ENCODE data around the gene TPRG1L. TPM values are rescaled to one million over a fixed set of nuclear protein-coding genes. Genes with fewer than 3 reads are reported as not detected.

TPRG1L gene
- total and polyA plus RNA-seq, 10 of the 15 experiments (the other 5 are each of a cell fraction or from before 2014, with no cell fraction given): 1.5 to 16.5 (median 8.0) TPM

DNA sequence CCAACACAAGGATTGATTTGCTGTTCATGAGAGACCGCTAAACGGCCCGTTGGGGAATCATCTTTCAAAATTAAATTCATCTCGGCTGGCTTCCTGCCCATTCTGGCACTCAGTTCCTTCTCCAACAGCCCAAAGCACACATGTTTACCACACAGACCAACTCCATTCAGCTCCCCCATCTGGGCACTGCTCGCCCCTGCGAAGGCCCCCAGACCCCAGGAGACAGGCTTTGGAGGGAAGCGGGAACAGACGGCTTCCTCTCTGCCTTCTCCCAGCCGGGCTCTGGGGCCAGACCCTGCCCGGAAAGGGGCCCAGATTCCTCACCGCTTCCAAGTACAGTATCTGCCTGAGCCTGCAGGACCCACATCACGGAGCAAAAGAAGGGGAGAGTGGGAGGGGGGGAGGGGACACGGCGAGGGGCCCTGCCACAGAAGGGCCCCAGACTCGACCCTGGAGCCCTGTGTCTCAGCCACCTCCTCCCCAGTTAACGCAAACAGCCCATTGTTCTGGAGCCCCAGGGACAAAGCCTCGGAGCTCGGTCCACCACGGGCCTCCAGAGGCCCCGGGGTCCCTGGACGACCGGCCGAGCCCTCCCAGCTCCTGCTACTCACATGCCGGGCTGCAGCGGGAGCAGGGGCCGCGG lies 14.2 kb upstream of the TPRG1L start (continued):
- TF ChIP-seq LARP7 (IDR thresholded peaks at IDR 0.05): no peak
- TF ChIP-seq MTA3 (IDR thresholded peaks at IDR 0.05; ENCODE audit: borderline replicate concordance, low read length): no peak

DNA sequence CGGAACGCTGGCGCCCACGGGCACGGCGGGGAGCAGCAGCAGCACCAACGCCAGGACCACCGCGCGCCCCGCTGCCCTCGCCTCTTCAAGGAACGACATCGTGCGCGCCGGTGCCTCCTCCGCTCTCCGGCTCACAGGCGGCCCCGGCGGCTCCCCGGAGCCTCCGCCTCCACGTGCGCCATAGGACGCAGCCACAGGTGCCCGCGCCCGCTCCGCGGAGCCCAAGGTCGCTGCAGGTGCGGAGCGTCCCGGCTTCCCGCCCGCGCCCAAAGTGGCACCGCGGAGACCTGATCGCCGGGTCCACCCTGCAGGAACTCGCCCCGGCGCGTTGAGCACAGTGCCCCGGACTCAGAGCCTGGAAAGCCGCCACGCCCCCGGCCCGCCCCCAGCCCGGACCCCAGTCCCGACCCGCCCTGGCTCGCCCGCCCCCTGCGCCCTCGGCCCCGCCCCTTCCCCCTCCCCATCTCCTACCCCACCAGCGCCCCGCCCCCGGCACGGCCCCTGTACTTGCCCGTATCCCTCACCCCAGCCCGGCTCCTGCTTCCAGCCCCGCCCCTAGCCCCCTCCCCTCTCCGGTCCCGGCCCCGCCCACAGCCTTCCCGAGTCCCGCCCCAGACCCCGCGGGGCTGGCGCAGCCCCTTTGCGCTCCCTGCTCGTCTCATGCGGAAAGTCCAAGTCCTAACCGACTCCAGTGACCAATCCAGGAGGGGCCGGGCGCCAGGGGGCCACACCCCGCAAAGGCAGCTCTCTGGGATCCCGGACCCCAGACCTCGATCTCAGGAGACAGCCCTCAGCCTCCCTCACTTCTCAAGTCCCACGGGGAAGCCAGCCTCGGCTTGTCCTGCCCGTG lies 13.4 kb upstream of the TPRG1L start, which contains the start of gene MEGF6:
Gene MEGF6, minus strand, starts transcription at position 339 of the 850 bp plus-strand sequence. Its CDS starts 240 bp downstream, at position 99.
- H3K4me2 ChIP-seq (ENCODE audit: control insufficient read depth, insufficient read depth): 0 out of 2 replicates have a peak within 1 kb of the TSS, but pooled peaks have one; percentile 25
- WGBS (ENCODE audit: insufficient coverage, insufficient replicate concordance, low lambda C conversion rate, missing lambda C conversion rate): 8% methylated on average over 41 of the region's 87 CpGs
- RAD21 ChIA-PET (ENCODE audit: unreplicated experiment): no interaction called here
- intact Hi-C loops (cut with micrococcal nuclease; ENCODE audit: unreplicated experiment) (no loop called here), in situ Hi-C loops (cut with MboI) (no loop called here)
- H2AFZ ChIP-seq (ENCODE audit: control insufficient read depth, low read depth, low read length): no peak within 1 kb of the TSS
- BruUV-seq (replicated peaks): no TSS peak
- peak; percentile 61 for ATAC-seq
- H3K27ac ChIP-seq (ENCODE audit: control insufficient read depth, insufficient read depth): no peak within 1 kb of the TSS
- no peaks in the 10 kb centered on the region for H4K20me1 ChIP-seq (ENCODE audit: control insufficient read depth, insufficient read depth)
- POLR2A ChIA-PET: no interaction called here
- no peaks in the 10 kb centered on the region for H3K9me3 ChIP-seq (replicated peaks; ENCODE audit: control insufficient read depth, insufficient read depth, low read length)
- H3K4me3 ChIP-seq: no peak within 1 kb of the TSS
- FAIRE-seq: no peak
- SMC1A ChIA-PET (ENCODE audit: uncharacterized antibody, unreplicated experiment): no interaction called here
- no peaks in the 10 kb centered on the region for H3K36me3 ChIP-seq (ENCODE audit: control insufficient read depth in 2 of 2, insufficient read depth in 2 of 2, low read length in 1 of 2)
- DNase-seq (ENCODE audit: low read depth, low spot score): no peak
- H3K4me1 ChIP-seq (ENCODE audit: control insufficient read depth, insufficient read depth, low read length): no peaks in the 10 kb centered on the region
- H3K9ac ChIP-seq (ENCODE audit: control insufficient read depth, insufficient read depth, low read length): no peak within 1 kb of the TSS
- H3K27me3 ChIP-seq (replicated peaks in 1 of 2; ENCODE audit: control insufficient read depth in 2 of 2, insufficient read depth in 2 of 2, low read length in 1 of 2): peaks cover 2 to 8% of the 10 kb centered on the region in 2 experiments; a peak in 3 of 4 replicates
- CTCF ChIA-PET: no interaction called here
- TF ChIP-seq BHLHE40 (IDR thresholded peaks at IDR 0.05; ENCODE audit: borderline replicate concordance in 1 of 2, low read depth in 2 of 2, low read length in 1 of 2) (peak in 1 of 2 experiments; percentile 34; a peak in 2 of 4 replicates), CBFB (IDR thresholded peaks at IDR 0.05; ENCODE audit: low read depth) (no peak), TARDBP (IDR thresholded peaks at IDR 0.05; ENCODE audit: borderline replicate concordance) (no peak), CHD2 (IDR thresholded peaks at IDR 0.05; ENCODE audit: borderline replicate concordance, low read depth, low read length) (no peak)
- H3K79me2 ChIP-seq (ENCODE audit: control insufficient read depth, insufficient read depth, low read length): no peaks in the 10 kb centered on the region

Data from GM12878 (cell line).